ENCODE data around the gene GPC6.

GPC6 gene

DNA sequence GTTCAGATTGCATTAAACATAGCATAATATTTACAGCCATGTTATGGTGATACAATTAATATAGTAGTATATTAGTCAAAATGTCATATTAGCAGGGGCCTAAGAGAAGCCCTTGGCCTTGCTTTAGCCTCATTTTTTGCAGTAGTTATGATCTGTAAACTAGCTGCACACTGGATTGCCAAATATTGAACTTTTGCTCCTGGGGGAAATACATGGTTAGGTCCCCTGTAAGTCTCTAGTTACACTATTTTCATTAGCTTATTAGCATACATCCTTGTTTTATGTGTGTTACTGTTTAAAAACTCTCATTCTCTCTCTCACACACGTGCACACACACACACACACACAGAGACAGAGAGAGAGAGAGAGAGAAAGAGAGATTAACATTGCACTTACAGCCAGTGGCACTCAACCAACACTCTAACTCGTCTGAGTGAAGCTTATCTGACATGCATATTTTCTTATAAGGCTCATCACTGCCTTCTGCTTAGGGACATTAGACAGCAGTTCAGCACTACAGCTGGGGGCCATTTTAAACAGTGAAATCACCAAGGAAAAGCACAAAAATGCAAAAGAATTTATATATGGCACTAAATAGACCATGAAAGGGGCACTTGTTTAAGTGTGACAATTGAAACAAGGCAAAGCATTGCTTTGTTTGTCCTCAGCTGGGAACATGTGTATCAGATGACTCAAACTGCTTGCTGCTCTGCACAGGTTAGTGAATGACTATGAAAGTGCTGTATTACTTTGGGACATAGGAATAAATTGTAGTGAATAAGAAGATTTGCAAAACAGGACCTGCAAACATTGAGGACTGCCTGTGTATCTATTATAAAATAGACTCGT is 278.7 kb downstream of the GPC6 start:
- DNase-seq (ENCODE audit: low spot score) = no peak

DNA sequence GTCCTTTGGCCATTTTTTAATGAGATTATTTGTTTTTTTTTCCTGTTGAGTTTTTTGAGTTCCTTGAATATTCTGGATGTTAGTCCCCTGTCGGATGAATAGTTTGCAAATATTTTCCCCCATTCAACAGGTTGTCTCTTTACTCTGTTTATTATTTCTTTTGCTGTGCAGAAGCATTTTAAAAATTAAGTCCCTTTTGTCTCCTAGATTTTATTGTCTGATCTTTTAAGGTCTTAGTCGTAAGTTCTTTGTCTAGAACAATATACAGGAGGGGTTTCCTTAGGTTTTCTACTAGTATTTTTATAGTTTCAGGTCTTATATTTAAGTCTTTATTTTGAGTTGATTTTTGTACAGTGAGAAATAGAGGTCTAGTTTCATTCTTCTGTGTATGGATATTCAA is 284.4 kb downstream of the GPC6 start:
- no peak for DNase-seq (ENCODE audit: low spot score)

DNA sequence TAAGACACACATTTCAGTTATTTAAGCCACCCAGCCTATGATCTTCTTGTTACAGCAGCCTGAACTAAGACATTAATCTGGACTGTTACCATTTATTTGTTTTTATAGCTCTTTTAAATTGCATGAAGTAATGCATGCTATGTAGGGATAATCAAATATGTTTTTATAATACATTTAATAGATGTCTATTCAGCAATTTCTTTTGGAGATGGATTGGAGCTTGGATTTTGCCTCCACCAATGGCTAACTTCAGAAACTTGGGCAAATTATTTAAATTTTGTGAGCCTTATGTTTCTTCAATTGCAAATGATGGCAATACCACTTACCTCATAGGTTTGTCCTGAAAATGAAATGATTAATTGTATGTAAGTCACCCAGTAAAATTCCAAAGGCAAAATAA is 288.7 kb downstream of the GPC6 start:
- no peak for DNase-seq (ENCODE audit: low spot score)

DNA sequence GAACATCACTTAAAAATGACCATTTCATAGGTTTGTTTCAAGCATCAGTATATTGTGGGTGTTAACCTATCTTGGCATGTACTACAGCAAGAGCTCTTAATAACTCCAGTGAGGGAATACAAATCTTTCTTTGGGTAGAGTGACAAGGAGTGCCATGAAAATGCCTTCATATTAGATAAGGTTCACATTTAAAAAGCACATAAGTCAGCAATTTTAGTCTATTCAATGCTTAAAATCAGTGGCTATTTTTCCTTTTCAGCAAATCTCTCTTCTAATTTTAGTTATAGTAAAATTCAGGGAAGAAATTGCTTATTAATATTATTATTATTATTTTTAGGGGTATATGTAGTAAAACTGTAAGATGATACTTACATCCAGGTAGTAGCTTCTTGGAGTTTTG is 291.1 kb downstream of the GPC6 start:
- DNase-seq (ENCODE audit: low spot score) = no peak

DNA sequence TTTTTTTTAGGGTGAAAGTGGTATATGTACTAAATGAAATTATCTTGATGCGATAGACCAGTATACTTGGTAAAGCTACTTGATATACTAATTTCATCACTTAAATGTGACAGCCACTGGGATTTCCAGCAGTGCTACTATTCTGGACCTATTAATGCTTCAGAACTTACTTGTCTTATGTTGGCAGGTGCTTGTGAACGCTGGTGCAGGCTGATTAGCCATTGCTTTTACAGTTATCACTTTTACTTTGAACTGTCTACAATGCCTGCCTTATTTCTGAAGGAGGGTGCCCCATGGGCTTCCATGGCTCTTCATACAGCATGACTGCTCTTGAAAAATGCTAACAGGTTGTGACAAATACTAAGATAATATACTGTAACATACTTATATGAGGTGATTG is 294.7 kb downstream of the GPC6 start:
- DNase-seq (ENCODE audit: low spot score) = no peak

DNA sequence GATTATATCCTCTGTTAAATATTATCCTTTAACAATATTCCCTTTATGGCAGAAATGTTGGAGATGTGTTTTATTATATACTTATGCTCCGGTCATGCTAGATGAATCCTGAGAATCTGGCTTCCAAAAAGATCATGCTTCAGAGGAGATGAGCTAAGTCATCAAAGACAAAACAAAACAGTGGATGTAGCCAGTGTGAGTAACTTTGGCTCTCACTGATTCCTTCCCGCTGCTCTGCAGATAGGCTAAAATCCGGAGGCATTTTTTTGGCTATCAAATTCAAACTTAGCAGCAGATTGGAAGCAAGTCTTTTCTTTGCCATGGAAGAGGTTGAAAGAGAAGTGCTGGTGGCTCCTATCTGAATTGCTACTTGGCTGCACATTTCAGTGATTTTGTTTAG is 295.9 kb downstream of the GPC6 start:
- DNase-seq (ENCODE audit: low spot score) = no peak

DNA sequence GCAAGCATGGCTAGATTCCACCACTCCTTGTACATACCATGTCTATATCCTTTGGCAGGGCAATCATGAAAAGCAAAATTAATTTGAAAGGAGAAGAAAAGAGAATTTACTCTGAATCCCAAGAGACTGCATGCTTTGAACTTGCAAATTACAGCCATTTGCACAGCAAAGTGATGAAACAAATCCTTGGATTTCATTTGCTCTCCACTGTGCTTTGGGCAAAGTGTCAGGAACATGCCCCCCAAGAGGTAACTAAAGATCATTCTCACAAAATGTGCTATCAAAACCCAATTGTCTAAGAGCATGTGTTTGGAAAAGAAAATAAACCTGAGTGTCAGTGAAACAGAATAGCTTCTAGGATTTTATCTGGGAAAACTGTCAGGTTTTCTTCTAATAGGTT is 298.5 kb downstream of the GPC6 start:
- no peak for DNase-seq (ENCODE audit: low spot score)

DNA sequence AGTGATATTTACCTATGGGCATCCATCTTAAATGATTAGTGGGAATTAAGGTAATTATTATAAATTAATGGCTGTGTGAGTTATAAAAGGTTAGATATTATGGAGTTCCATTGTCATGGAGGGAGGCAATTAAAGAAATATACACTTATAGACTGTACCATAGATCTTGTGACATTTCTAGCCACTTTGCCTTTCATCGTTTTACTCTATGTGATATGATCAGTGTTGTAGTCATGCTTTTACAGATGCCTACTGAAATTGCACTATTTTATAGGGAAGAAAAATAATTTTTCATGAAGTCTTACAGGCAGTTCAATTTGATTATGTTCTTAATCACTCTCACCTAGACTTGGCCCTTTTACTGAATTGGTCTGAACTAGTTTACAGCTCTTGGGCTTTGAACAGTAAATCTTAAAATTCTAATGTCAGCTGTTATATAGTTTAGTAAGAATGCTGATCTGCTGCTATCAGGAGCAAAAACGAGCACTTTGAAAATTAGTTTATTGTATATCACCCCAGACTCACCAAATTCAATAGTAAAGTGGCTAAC is 301.2 kb downstream of the GPC6 start:
- no peak for DNase-seq (ENCODE audit: low spot score)

DNA sequence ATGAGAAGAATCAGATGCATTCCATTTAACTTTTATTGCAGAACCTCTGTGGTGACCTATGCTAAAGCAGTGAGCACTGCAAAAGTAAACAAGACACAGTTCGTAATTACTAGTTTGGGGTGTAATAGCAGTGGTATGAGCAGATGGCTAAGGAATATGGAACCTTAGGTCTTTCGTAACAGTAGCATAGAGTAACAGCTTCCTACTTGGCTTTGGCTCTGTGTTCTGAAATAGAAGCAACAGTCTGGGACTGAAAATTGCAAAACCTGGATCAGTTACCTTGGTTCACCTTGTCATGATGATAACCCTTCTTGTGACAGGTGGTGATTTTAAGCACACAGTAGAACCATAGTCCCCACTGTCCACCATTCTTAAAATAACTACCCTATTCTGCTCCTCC is 303.4 kb downstream of the GPC6 start:
- no peak for DNase-seq (ENCODE audit: low spot score)

DNA sequence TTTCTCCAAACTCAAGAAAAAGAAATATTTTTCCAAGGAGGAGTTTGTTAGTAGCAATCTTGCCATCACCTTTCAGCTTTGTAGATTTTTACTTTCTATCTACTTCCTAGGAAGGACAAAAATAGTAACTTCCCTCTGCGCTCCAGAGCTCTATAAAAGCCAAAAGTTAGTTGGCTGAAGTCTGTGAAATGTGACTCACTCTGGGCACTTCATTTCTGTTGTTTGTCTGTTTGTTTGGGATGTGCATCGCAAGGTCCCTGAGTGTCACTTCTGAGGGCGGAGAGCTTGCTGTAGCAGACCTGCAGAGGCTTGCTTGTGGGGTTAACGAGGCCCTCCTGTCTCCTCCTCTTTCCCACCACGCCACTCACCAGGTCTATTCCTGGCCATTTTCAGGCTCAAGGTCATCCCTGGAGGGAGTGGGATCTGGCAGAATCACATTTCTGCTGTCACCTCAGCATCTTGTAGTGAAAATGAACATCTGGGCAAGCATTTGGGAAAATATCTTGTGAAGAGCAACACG is 307.6 kb downstream of the GPC6 start:
- no peak for DNase-seq (ENCODE audit: low spot score)

DNA sequence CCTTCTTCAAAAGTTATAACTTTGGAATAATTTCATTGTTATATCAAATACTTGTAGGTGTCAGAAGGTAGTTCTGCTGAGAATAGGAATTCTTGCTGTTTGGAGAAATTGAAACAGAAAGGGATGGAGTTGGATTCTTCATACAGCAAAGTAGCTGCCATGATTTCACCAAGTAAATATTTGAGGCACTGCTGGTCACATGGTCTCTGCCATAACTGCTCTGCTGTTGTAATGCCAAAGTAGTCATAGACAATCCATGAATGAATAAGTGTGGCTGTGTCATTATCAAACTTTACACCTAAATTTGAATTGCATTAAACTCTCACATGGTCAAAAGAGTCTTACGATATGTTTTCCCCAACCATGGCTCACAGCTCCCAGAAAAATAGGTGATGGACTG is 308.6 kb downstream of the GPC6 start:
- DNase-seq (ENCODE audit: low spot score) = no peak

DNA sequence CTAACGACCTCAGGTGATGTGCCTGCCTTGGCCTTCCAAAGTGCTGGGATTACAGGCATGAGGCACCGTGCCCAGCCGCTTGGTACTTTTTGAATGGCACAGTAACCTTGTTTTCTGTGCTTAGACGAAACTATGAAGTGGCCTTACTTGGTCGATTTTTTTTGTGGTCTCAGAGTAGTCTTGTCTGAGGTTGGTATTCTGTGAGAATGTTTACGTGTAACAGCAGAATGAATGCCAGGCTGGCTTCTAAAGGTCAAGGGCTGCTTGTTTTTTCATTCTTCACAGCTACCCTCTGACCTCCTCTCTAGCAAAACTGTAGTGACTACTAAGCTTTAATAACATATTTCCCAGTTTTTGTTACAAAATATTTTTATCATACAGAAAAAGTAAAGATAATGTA is 313.3 kb downstream of the GPC6 start:
- DNase-seq (ENCODE audit: low spot score) = no peak

DNA sequence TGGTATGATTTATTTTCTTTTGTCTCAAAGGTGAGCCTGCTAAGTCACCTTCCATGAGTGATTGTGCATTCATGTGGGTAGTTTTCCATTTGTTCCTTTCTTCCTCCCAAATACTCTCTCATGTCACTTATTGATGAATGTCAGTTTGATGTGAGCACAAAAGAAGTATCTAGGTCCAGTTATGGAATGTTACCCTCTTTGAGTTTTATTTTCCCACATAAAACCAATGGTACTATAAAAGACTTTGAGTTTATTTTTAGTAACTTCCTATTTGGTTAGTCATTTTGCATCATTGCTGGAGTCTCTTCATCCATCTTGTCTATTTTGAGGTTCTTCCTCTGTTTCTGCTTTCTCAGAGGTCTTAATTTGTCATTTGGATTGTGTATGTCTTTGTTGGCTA is 321.3 kb downstream of the GPC6 start:
- DNase-seq (ENCODE audit: low spot score) = no peak

DNA sequence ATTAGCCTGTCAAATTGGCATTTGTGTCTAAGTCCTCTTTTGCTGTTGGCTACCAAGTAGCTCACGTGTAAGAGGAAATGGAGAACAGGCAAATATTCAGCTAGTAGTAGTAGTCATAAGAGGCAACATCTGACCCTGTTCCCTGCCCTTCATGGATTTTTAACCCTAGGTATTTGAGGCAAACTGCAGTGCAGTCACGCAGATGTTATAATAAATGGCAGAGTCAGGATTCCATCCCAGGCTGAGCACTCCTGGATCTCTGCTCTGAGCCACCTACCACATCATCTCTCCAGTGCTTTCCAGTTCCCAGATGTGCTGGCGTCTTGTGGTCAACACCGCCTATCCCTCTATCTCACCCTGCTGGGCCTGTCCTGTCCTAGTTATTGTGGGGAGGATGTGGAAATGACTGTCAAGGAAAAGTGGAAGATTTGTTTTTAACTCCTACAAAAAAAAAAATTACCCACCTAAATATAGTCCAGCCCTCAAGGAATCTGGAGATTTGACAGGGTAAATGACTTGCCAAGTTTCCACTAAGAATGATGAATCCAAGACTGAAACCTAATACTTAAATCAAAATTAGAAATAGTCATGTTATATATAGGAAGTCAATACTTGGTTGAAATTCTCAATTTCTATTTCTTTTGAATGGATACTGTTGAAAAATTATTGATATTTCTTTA is 322.9 kb downstream of the GPC6 start:
- DNase-seq (ENCODE audit: low spot score) = no peak

DNA sequence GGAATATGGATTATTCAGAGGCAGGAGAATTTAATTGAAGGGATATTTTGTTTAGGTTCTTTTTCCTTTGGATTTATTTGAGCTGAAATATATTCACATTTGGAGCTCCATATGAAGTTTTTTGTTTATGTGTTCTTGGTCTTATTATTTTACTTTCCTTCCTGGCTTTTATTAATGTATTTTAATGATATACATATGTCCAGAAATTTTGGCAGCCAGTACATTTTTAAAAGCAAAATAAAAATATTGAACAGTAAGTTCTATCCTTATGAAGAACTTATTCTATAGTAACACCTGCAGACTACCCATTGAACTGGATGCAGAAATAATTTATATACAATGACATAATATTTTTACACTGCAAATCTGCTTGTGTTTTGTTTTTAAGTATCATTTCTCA is 323.6 kb downstream of the GPC6 start:
- no peak for DNase-seq (ENCODE audit: low spot score)

DNA sequence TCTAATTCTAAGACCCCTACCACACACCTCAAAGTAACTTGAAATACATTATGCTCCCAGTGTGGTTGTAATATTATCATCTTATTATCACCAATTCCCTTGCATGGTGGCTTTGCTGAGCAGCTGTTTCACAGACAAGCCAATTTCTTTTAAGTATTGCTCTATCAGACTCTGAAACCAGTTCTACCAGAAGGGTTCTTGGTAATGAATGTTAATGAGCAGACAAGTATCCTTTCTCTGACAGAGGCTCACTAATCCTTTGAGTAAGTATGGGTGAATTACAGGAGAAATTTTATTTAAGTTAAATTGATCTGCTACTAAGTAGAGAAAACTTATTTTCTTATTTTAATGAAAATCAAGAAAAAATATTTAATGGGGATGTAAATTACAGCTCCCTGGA is 326.0 kb downstream of the GPC6 start:
- no peak for DNase-seq (ENCODE audit: low spot score)

DNA sequence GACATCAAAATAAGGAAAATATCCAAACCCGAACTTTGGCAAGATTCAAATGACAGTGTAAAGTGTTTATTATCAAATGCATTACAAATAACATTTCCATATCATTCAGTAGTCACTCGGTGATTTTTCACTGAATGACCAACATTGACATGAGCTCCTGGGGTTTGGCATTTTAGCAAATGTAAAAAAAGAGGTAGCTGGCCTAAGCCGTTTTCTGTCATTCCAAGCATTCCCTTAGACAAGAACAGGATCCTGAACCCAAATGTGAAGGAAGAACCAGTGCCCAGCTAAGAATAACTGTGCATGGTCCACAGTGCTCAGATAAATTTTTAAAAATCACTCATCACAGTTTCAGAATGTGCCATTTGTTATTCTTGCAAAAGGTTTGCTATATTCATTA is 327.9 kb downstream of the GPC6 start:
- no peak for DNase-seq (ENCODE audit: low spot score)

DNA sequence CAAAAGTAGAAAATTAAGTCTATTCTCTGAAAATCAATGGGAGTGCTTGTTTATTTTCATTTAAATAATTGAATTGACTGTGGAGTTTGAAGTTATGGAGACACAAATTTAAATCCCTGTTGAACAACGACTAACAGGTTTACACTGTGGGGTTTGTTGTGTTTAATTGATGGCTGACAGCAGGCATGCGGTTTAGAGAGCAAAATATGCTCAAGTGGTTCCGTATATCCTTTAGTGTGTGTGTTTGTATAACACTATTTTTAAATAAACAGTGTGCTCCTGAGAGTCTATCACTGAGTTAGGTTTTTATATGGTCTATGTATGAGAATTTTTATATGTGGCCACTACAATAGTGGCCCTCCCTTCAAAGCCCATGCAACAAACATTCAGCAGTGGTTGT is 332.0 kb downstream of the GPC6 start:
- no peak for DNase-seq (ENCODE audit: low spot score)

DNA sequence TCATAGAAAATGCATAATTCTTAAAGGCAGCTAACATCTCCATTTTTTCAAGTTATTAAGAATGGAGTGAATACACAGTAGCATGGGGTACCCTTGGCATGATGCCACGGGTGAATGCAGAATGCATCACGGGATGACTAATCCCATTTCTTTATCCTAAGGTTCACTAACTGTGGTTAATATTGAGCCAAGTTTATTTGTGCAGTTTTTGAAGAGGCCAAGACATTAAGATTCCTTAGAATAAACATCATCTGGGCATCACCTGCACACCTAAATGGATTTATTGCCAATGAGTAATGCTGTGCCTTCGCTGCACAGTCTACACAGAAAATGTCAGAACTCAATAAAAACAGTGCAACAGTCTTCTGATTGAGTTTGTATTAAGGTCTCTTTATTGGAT is 333.1 kb downstream of the GPC6 start:
- no peak for DNase-seq (ENCODE audit: low spot score)

DNA sequence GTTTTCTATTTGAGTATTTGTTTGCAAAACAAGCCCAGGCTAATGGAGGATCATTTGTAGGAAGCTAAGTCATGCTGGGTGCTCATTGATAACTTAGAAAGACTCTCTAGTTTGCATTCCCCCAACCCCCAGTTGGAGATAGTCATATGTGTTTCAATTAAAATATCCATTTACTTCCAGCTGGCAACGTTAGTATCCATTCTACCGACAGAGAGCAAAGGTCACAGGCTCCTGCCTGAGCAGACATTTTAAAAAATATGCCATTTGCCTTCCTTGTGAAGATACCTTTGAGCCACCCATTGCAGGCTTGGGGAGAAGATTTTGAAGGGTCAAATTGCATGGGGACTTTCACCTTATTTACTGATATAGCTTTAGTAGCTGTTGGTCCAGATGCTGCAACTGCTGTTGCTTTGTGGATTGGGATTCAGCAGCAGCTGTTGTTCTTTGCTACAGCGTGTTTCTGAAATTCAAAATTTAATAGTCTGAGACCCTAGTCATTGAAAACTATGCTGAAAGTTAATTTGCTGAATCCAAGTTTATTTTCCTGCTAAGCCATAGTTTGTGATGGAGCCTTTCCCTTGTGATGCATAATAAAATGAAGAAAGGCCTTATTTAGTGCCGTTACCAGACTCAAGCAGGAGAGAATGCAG is 335.1 kb downstream of the GPC6 start:
- no peak for DNase-seq (ENCODE audit: low spot score)

DNA sequence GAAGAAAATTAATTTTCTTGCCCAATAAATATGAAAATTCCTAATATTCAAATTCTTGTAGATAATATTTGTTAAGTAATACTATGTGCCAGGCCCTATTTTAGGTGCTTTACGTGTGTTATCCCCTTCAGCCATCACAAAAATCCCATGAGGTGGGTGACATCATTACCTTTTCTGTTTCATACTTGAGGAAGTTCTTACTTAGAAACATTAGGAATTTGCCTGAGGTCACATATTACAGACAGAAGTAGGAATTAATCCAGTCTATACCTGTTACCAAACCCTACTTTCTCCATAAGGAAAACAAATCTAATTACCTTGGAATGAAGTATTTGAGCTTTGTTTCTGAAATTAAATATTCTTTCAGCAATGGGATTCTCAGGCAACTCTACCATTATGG is 336.1 kb downstream of the GPC6 start:
- no peak for DNase-seq (ENCODE audit: low spot score)

DNA sequence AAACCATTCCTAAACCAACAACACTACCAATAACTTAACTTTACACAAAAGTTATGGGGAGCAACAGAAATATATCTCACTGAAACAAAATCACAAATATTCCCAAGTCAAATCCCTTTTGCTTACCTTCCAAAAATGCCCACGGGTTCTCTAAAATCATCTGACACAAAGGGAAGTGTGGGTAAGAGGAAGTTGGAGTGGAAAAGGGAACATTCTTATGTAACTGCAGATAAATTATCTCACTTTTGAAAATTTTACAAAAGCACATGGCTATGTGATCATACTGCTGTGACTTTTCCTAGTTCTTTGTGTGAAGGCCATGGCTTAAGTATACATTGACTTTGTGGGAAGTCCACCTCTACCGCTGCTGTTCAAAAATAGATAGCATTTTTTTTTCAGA is 350.5 kb downstream of the GPC6 start:
- DNase-seq (ENCODE audit: low spot score) = no peak

DNA sequence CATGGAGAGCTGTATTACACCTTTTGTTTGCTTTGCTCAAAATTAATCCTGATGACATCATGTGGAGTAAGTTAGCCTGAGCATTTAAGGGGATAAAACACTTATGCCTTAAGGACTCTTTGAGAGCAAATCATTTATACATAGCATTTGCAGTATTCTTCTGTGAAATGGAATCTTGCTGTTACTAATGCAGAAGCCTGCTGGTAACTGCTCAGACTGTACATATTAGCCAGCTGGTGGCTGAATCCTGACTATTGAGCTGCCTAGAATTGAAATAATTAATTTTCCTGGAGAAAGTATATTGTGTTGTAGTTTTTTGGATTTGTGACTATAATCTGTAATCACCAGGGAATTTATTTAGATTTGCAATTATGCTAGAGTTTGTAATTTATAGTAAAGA is 363.2 kb downstream of the GPC6 start:
- no peak for DNase-seq (ENCODE audit: low spot score)
